Esophagus muscularis mucosa (tissue), 3 donors: Measurements from ENCODE around the gene MYD88.

Experiments
- EP300 ChIP-seq: sonication (generic); formaldehyde crosslinking; IDR thresholded peaks from one replicate; pipeline ENCODE4 v1.6.1; 2017; ENCODE audit warnings: antibody characterized with exemption
- TF ChIP-seq, protein P1 (sequence below), 3 experiments: fragments of 200-600 bp in 2 of 3; fragments of 450-650 bp in 1 of 3; sonication (generic) in 2 of 3; IDR thresholded peaks; one replicate each; pipeline ENCODE4 v1.5.1; 2017 to 2019; ENCODE audit warnings: antibody characterized with exemption in 3 of 3, mild to moderate bottlenecking in 2 of 3, moderate library complexity in 1 of 3

DNA sequence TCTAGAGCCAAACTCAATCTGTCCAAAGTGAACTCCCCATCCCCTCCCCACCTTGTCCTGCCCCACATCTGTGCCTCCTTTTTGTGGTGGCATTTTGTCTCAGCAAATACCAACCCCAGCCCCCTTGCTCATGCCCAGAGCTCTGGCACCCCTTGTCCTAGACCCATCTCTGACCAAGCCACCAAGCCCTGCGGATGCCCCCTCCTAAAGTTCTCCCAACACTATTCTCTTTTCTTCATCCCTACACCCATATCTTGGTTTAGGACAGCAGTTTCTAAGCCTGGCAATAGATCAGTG is 19.3 kb upstream of the MYD88 start:
- TF ChIP-seq, protein P1, sequence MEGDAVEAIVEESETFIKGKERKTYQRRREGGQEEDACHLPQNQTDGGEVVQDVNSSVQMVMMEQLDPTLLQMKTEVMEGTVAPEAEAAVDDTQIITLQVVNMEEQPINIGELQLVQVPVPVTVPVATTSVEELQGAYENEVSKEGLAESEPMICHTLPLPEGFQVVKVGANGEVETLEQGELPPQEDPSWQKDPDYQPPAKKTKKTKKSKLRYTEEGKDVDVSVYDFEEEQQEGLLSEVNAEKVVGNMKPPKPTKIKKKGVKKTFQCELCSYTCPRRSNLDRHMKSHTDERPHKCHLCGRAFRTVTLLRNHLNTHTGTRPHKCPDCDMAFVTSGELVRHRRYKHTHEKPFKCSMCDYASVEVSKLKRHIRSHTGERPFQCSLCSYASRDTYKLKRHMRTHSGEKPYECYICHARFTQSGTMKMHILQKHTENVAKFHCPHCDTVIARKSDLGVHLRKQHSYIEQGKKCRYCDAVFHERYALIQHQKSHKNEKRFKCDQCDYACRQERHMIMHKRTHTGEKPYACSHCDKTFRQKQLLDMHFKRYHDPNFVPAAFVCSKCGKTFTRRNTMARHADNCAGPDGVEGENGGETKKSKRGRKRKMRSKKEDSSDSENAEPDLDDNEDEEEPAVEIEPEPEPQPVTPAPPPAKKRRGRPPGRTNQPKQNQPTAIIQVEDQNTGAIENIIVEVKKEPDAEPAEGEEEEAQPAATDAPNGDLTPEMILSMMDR (IDR thresholded peaks at IDR 0.05): no peak
- no peak for TF ChIP-seq EP300
